Fibroblast of the aortic adventitia (primary cell): Measurements from ENCODE around the gene ABTB2. TPM values are rescaled to one million over a fixed set of nuclear protein-coding genes. Genes with fewer than 3 reads are reported as not detected.

Source experiments
- DNase-seq: peaks from one replicate; pipeline ENCODE4 v3.0.0-alpha.2; 2010; ENCODE audit warnings: low read depth
- H3K4me3 ChIP-seq: 2 replicates; pipeline ENCODE4 v1.5.1; 2011; ENCODE audit warnings: low read depth, mild to moderate bottlenecking, control low read depth, low read length, moderate library complexity
- total RNA-seq: library from RNA; depleted of rRNA; stranded (reverse); fragments of >200 nt; gene quantifications from 2 replicates; pipeline ENCODE4 v1.2.3, GENCODE V29; 2012; ENCODE audit warnings: low replicate concordance
- TF ChIP-seq, protein P1 (sequence below): IDR thresholded peaks from 2 replicates; pipeline ENCODE4 v1.5.1; 2011; ENCODE audit warnings: mild to moderate bottlenecking, low read length, control low read depth, inconsistent platforms; ENCODE audit not compliant: insufficient read depth

The ABTB2 gene
- total RNA-seq, 1 donor: 1.7 TPM

DNA sequence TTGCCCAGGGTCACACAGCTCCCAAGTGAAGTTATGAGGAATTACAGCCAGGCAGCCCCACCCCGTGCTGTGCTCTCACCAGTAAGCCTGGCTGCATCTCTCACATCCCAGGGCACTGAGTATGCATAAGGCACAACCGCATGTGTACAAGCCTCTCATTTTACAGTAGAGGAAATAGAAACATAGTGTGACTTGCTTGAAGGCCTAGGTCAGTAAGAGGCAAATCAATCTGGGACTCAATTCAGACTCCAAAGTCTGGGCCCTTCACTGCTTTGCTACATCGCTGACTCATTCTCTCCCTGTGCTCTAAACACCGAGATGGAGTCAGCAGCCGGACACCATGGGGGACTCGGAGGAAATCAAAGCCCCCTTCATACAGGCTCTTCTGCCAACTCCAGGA lies 7.9 kb downstream of the ABTB2 start:
- peak; percentile 26 for DNase-seq
- no peak overlapping the region for H3K4me3 ChIP-seq
- TF ChIP-seq, protein P1, sequence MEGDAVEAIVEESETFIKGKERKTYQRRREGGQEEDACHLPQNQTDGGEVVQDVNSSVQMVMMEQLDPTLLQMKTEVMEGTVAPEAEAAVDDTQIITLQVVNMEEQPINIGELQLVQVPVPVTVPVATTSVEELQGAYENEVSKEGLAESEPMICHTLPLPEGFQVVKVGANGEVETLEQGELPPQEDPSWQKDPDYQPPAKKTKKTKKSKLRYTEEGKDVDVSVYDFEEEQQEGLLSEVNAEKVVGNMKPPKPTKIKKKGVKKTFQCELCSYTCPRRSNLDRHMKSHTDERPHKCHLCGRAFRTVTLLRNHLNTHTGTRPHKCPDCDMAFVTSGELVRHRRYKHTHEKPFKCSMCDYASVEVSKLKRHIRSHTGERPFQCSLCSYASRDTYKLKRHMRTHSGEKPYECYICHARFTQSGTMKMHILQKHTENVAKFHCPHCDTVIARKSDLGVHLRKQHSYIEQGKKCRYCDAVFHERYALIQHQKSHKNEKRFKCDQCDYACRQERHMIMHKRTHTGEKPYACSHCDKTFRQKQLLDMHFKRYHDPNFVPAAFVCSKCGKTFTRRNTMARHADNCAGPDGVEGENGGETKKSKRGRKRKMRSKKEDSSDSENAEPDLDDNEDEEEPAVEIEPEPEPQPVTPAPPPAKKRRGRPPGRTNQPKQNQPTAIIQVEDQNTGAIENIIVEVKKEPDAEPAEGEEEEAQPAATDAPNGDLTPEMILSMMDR: no peak

DNA sequence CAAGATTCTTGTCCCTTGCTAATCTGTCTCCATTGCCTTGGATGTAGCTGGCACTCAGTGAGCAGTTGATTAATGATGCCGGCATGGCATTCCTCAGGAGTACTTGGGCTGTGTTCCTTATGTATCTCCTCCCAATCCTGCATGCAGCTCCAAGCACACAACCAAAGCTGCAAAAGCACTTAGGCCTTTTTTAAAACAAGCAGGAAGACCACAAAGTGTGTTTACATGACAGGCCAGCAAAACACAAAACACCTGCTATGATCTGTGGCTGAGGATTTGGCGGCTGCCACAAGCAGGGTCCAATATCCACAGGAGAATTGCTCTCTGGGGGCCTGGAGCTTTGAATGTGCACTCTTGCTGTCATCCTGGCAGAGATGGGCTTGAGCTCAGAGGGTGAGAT lies 8.9 kb downstream of the ABTB2 start:
- TF ChIP-seq, protein P1: no peak
- no peak for DNase-seq
- no peak overlapping the region for H3K4me3 ChIP-seq

DNA sequence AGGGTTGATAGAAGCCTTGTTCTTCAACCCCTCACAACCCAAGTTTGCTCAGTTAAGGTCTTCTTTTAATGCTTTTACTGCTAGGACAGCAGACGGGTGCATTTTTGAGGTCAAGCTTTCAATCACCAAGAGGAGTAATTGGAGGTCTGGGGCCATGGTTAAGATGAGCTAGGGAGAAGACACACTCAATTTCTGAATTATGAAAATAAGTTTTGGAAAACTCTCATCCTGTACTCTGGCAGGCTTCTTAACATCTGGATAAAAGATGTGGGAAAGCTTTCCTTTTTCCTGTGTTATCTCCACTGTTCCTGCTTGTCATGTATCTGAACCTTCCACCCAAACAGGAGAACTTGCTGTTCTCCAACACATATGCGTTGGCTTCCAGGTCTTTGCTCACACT lies 9.7 kb downstream of the ABTB2 start:
- H3K4me3 ChIP-seq: no peak overlapping the region
- peak; percentile 33 for DNase-seq
- TF ChIP-seq, protein P1: no peak

DNA sequence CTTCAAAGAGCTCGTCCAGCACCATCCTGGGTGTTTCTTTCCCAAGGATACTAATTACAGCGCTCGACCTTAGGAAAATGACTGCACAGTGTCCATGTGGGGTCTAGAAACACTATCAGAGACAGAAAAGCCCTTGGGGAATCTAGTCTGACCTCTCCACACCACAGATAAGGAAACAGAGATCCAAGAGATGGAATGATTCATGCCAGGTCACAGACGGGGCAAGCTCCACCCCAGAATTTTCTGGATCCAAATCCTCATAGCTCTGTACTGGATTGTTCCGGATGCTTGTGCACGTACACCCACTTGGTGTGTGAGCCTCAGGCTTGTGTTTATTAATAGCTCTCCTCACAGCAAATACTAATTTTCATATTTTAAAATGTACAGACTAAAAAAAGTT lies 11.3 kb downstream of the ABTB2 start:
- no peak overlapping the region for H3K4me3 ChIP-seq
- TF ChIP-seq, protein P1: no peak
- DNase-seq: peak; percentile 91

DNA sequence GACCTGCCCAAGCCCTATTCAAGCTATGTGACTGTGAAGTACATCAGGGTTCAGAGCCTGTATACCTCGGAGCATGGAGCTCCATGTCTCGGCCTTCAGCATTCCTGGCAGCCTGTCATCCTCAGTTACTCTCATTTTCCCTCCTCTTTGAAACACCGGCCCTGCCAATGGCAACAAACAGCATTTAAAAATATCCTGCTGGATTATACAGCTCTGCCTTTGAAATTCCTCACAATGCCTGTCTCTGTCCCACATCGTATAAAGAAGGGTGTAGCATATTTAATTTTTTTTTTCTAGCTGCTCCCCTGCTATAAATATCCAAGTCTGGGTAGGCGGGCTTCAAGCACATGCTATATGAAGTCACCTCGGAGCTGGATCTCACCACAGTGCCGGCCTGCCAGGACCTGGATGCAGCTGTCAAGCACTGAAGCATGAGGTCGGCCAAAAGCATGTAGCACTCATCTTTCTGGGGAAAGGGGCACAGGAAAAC lies 11.8 kb downstream of the ABTB2 start:
- H3K4me3 ChIP-seq: no peak overlapping the region
- TF ChIP-seq, protein P1: no peak
- DNase-seq: peak; percentile 89

DNA sequence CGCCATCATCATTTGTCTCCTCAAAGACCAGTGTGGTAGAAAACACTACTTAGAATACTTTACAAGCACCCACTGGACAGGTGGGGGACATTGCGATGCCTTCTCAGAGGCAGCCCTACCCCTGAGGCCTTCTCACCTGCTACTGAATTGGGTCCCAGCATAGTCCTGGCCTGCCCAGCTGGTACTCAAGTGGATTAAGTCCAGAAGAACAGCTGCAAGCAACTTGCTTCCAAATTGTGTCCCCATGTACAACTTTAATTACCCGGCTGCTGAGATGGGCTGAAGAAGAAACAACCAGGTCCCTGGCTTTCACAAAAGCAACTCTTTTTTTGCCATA lies 12.3 kb downstream of the ABTB2 start:
- no peak for DNase-seq
- H3K4me3 ChIP-seq: no peak overlapping the region
- TF ChIP-seq, protein P1: no peak
